Measurements from ENCODE around the gene MAD1L1. TPM values are rescaled to one million over a fixed set of nuclear protein-coding genes. Genes with fewer than 3 reads are reported as not detected.
A peak's percentile ranks its signal among the peaks of the same experiment; 100 is the strongest.

MAD1L1 gene
- total and polyA plus RNA-seq, 2 of the 8 experiments (the other 6 are each of a cell fraction or from before 2014, with no cell fraction given) = 40.4 to 44.6 TPM

DNA sequence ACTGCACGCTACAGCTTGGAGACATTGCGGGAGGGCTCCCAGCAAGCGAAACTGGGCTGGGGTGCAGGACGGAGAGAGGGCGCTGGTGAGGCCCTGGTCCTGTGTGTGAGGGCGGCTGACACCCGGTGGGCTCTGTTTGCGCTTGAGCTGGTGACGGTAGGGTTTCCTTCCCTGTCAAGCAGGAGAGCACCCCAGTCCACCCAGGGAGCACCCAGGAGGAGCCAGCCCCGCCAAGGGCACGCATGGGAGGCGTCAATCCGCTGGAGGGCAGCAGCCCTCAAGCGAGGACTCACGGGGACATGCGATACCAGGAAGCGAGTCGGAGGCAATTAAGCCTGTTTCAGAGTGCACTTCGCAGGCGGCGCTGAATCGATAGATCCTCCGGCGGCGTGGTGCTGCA lies 109.4 kb downstream of the MAD1L1 start:
- WGBS, 2 experiments (ENCODE audit: extremely low coverage in 1 of 2, insufficient coverage in 1 of 2, insufficient read length in 1 of 2, insufficient replicate concordance in 2 of 2, low coverage in 1 of 2, low lambda C conversion rate in 2 of 2, missing lambda C conversion rate in 1 of 2) = 96% methylated on average over 25 of the region's 25 CpGs; no CpG with 5 or more reads in 1 of the 2 experiments
- Histone ChIP-seq H2AFZ (ENCODE audit: low read length) (no peak overlapping the region), H3K14ac (ENCODE audit: insufficient read length) (no peak overlapping the region), H3K56ac (replicated peaks; ENCODE audit: insufficient read length, low read depth, low read length) (no peak overlapping the region), H3K79me1 (ENCODE audit: low read depth, low read length) (no peaks in the 10 kb centered on the region; the same call in 1 of the 2 replicates), H2BK5ac (ENCODE audit: low read depth, low read length) (no peak overlapping the region), H3K23me2 (ENCODE audit: low read depth, low read length) (no peaks in the 10 kb centered on the region), H2BK12ac (ENCODE audit: low read depth, low read length) (no peak overlapping the region), H2BK20ac (ENCODE audit: low read length) (no peak overlapping the region), H4K20me1 (replicated peaks in 1 of 2; ENCODE audit: control insufficient read depth in 1 of 2, insufficient read depth in 2 of 2, low read length in 2 of 2) (peaks cover 0 to 2% of the 10 kb centered on the region in 2 experiments), H3K27me3 (replicated peaks in 1 of 4; ENCODE audit: control insufficient read depth in 3 of 4, extremely low read depth in 1 of 4, insufficient read depth in 3 of 4, low read length in 3 of 4) (no peaks in the 10 kb centered on the region), H4K5ac (ENCODE audit: insufficient read length, low read depth, low read length) (no peak overlapping the region), H2AK5ac (ENCODE audit: low read depth, low read length) (no peak overlapping the region), H3K23ac (ENCODE audit: insufficient read length) (no peak overlapping the region), H3K4me1 (replicated peaks in 1 of 4; ENCODE audit: control insufficient read depth in 3 of 4, insufficient read depth in 4 of 4, low read length in 3 of 4) (no peaks in the 10 kb centered on the region), H3K18ac (ENCODE audit: extremely low read depth, low read length) (no peak overlapping the region), H3K4me3 (ENCODE audit: extremely low read depth in 1 of 4, insufficient read depth in 2 of 4, low read depth in 3 of 4, low read length in 4 of 4) (no peak overlapping the region), H3K27ac (ENCODE audit: low read depth, low read length) (no peak overlapping the region), H3K4me2 (ENCODE audit: insufficient read depth in 1 of 2, low read depth in 2 of 2, low read length in 2 of 2) (no peak overlapping the region), H3K79me2 (ENCODE audit: control insufficient read depth in 1 of 2, insufficient read depth in 2 of 2, low read length in 2 of 2) (no peaks in the 10 kb centered on the region), H2BK120ac (replicated peaks; ENCODE audit: low read depth, low read length) (no peak overlapping the region), H3K36me3 (ENCODE audit: control insufficient read depth in 2 of 4, insufficient read depth in 4 of 4, low read length in 3 of 4) (no peaks in the 10 kb centered on the region; a peak in 1 of 8 replicates), H4K91ac (replicated peaks; ENCODE audit: insufficient read length, low read length) (no peak overlapping the region), H3K9ac (replicated peaks in 1 of 4; ENCODE audit: extremely low read depth in 1 of 4, low read depth in 3 of 4, low read length in 3 of 4) (no peak overlapping the region), H3K4ac (replicated peaks; ENCODE audit: insufficient read length, low read depth, low read length) (no peak overlapping the region), H3K9me3 (ENCODE audit: insufficient read depth in 2 of 2, low read depth in 1 of 2, low read length in 1 of 2) (no peaks in the 10 kb centered on the region), H4K8ac (ENCODE audit: extremely low read depth, insufficient read depth, low read length) (no peak overlapping the region; the same call in 1 of the 2 replicates), H2BK15ac (ENCODE audit: low read length) (no peak overlapping the region)
- CTCF ChIA-PET (ENCODE audit: partially characterized antibody) = interaction anchor here (0.8 to 2.2 kb wide), 9 partner anchors 10 to 281 kb away, joined by 3 to 11 read pairs (median 3); no protein-coding TSS in a partner anchor
- DNase-seq (ENCODE audit: low read depth in 1 of 2, low spot score in 2 of 2) (no peak), FAIRE-seq (no peak)
- POLR2A ChIA-PET (ENCODE audit: partially characterized antibody) = no interaction called here
- TF ChIP-seq, protein P1, sequence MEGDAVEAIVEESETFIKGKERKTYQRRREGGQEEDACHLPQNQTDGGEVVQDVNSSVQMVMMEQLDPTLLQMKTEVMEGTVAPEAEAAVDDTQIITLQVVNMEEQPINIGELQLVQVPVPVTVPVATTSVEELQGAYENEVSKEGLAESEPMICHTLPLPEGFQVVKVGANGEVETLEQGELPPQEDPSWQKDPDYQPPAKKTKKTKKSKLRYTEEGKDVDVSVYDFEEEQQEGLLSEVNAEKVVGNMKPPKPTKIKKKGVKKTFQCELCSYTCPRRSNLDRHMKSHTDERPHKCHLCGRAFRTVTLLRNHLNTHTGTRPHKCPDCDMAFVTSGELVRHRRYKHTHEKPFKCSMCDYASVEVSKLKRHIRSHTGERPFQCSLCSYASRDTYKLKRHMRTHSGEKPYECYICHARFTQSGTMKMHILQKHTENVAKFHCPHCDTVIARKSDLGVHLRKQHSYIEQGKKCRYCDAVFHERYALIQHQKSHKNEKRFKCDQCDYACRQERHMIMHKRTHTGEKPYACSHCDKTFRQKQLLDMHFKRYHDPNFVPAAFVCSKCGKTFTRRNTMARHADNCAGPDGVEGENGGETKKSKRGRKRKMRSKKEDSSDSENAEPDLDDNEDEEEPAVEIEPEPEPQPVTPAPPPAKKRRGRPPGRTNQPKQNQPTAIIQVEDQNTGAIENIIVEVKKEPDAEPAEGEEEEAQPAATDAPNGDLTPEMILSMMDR (IDR thresholded peaks at IDR 0.05; ENCODE audit: control extremely low read depth in 1 of 3, insufficient read depth in 1 of 3, low read depth in 1 of 3, low read length in 3 of 3) = peak in 2 of 3 experiments; percentile 16 to 36; a peak in 1 of 4 replicates
- TF ChIP-seq, protein P2, sequence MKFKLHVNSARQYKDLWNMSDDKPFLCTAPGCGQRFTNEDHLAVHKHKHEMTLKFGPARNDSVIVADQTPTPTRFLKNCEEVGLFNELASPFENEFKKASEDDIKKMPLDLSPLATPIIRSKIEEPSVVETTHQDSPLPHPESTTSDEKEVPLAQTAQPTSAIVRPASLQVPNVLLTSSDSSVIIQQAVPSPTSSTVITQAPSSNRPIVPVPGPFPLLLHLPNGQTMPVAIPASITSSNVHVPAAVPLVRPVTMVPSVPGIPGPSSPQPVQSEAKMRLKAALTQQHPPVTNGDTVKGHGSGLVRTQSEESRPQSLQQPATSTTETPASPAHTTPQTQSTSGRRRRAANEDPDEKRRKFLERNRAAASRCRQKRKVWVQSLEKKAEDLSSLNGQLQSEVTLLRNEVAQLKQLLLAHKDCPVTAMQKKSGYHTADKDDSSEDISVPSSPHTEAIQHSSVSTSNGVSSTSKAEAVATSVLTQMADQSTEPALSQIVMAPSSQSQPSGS (IDR thresholded peaks at IDR 0.05; ENCODE audit: low read length) = no peak
- TF ChIP-seq RAD21 (IDR thresholded peaks at IDR 0.05 in 1 of 2, conservative IDR thresholded peaks at IDR 0.05 in 1 of 2; ENCODE audit: low read depth in 2 of 2, low read length in 2 of 2) = peak in 1 of 2 experiments; percentile 10; a peak in 1 of 4 replicates
